Calu3 (cell line): ENCODE data around the gene PATZ1. TPM values are rescaled to one million over a fixed set of nuclear protein-coding genes. Genes with fewer than 3 reads are reported as not detected.

Experiments
- BruUV-seq: library from RNA; stranded (reverse); fragments of 400-500 nt; replicated peaks from 2 replicates; lab custom pipeline; 2021; lab: Mats Ljungman, UMichigan
- CTCF ChIA-PET: fragments of 300-600 bp; sonication (Branson Sonifier 250); formaldehyde crosslinking; loops from one replicate; lab custom pipeline; 2022; ENCODE audit warnings: antibody characterized with exemption; lab: Charles Lee
- DNase-seq: peaks from one replicate; pipeline ENCODE4 v3.0.0; 2022
- H3K27ac Mint-ChIP-seq: one replicate; pipeline ENCODE4 v1.8.0; 2022; ENCODE audit warnings: mixed read lengths; ENCODE audit not compliant: unreplicated experiment
- H3K27me3 Mint-ChIP-seq: one replicate; pipeline ENCODE4 v1.8.0; 2022; ENCODE audit warnings: mixed read lengths; ENCODE audit not compliant: unreplicated experiment
- H3K36me3 Mint-ChIP-seq: one replicate; pipeline ENCODE4 v1.8.0; 2022; ENCODE audit warnings: mild to moderate bottlenecking, moderate library complexity, mixed read lengths; ENCODE audit not compliant: insufficient read depth, unreplicated experiment
- H3K4me1 Mint-ChIP-seq: one replicate; pipeline ENCODE4 v1.8.0; 2022; ENCODE audit warnings: mild to moderate bottlenecking, low read depth, mixed read lengths; ENCODE audit not compliant: unreplicated experiment
- H3K4me3 Mint-ChIP-seq: one replicate; pipeline ENCODE4 v1.8.0; 2022; ENCODE audit warnings: mild to moderate bottlenecking, low read depth, moderate library complexity, mixed read lengths; ENCODE audit not compliant: unreplicated experiment
- H3K9me3 Mint-ChIP-seq: one replicate; pipeline ENCODE4 v1.8.0; 2022; ENCODE audit warnings: low read depth, mixed read lengths; ENCODE audit not compliant: unreplicated experiment
- intact Hi-C: fragments of 100-400 bp; cut with micrococcal nuclease; formaldehyde crosslinking; loops from one replicate; pipeline ENCODE4 v1.10.0; 2022; ENCODE audit not compliant: unreplicated experiment
- total RNA-seq: library from RNA; stranded (reverse); gene quantifications from 2 replicates; pipeline ENCODE4 v1.2.3, GENCODE V29; 2022
- TF ChIP-seq, protein P1 (sequence below): fragments of 200-600 bp; IDR thresholded peaks from one replicate; pipeline ENCODE4 v1.8.0; 2022; ENCODE audit warnings: antibody characterized with exemption; ENCODE audit not compliant: unreplicated experiment

Gene PATZ1
- total RNA-seq, 1 experiment from 2014 or later, result 35.0 TPM

DNA sequence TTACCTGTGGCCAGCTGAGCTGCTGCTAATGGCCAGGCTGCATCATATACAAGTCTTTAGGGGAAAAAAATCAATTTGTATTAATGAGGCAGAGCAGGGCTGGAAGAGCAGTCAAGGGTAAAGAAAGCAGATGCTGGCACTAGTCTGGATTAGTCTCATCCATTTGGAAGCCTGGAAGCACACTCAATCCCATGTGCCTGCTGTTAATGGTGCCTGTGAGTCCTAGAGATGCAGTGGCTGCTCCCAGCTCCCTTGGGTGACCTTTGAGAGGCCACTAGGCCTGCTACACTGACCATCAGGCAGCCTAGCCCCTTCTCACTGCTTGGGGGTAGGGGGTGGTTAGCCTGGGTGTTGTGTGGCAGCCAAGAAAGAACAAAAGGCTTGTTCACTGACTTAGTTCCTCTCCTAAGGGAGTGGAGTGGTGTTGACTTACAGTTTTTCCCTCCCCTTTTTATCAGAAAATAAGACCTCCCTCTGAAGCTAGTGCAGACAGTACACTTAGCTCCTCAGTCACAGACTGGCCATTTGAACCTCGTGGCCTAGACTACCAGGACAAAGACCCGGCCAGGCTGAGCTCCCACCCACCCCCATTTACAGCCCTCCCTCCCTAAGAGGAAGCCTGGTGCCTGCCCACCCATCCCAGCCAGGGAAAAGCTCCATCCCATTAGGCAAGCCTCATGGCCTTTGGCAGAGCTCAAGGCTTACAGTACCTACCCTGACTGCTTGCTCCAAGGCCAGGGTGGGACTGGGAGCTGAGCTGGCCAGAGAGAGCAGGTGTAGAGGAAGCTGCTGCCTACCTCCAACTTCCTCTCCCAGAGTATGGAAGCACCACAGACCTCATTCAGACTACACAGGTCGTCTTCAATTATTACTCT, 61.6 kb downstream of the PATZ1 start:
- BruUV-seq, result no TSS peak
- no peak for DNase-seq
- CTCF ChIA-PET, result interaction anchor here (1.3 to 1.5 kb wide), 2 partner anchors 8 to 12 kb away, joined by 3 to 6 read pairs; partner anchors contain the start of gene PIK3IP1
- intact Hi-C loops, result no loop called here
- Mint-ChIP-seq H3K4me1 (peaks cover 10% of the 10 kb centered on the region), H3K36me3 (peaks cover 13% of the 10 kb centered on the region), H3K27me3 (no peaks in the 10 kb centered on the region), H3K9me3 (no peaks in the 10 kb centered on the region), H3K4me3 (no peak overlapping the region), H3K27ac (no peak overlapping the region)
- TF ChIP-seq, protein P1, sequence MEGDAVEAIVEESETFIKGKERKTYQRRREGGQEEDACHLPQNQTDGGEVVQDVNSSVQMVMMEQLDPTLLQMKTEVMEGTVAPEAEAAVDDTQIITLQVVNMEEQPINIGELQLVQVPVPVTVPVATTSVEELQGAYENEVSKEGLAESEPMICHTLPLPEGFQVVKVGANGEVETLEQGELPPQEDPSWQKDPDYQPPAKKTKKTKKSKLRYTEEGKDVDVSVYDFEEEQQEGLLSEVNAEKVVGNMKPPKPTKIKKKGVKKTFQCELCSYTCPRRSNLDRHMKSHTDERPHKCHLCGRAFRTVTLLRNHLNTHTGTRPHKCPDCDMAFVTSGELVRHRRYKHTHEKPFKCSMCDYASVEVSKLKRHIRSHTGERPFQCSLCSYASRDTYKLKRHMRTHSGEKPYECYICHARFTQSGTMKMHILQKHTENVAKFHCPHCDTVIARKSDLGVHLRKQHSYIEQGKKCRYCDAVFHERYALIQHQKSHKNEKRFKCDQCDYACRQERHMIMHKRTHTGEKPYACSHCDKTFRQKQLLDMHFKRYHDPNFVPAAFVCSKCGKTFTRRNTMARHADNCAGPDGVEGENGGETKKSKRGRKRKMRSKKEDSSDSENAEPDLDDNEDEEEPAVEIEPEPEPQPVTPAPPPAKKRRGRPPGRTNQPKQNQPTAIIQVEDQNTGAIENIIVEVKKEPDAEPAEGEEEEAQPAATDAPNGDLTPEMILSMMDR, result no peak

DNA sequence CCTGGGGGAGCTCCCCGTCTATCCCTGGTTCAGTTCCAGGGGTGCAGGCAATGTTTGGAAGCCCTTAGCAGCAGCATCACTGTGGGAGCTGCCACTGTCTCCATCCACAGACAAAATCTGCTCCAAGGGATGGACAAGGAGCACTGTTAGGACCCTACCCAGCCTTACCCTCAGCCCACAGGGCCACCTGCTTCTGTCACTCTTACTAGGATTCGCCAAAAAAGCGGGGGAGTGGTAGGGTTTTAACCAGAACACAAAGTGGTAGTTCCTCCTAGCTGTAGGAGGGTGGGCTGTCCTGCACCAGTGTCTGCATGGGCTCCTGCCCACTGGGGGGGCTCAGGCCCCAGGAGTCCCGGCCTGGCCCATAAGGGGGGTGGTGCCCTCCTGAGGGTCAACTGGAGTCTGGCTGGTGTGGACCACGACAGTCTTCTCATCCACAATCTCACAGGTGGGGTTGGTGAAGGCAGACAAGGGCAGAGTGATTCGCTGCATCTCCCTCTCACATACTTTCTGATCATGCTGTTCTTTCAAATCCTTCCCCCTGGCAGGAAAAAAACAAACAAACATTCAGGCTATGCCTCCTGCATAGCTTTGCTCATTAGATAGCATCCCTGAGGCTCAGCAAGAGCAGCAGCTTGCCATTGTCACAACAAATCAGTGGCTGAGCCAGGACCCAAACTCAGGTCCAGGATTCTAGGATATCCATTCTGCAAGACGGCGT, 63.2 kb downstream of the PATZ1 start:
- intact Hi-C loops, result no loop called here
- H3K27ac Mint-ChIP-seq, result no peak overlapping the region

DNA sequence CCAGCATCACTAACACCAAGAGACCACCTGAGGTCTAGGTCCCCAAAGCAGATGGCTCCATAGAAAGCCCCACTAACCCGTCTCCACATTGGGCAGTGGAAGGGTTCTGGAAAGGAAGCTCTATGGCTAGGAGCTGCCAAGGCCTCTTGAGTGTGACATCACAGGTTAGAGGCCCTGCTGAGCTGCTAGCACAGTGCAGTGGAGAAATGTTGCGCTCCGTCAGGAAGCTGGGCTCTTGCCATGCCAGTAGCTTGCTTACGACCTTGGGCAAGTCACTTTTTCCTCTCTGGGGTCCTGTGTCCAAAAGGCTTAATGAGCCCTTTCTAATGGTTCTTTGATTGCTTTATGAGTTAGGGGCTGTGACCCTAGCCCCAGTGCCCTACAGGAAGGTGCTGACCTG, 64.4 kb downstream of the PATZ1 start:
- Mint-ChIP-seq H3K36me3 (peaks cover 16% of the 10 kb centered on the region), H3K4me3 (no peak overlapping the region), H3K4me1 (peaks cover 10% of the 10 kb centered on the region), H3K27ac (no peak overlapping the region), H3K27me3 (no peaks in the 10 kb centered on the region), H3K9me3 (no peaks in the 10 kb centered on the region)
- no peak for DNase-seq
- CTCF ChIA-PET, result interaction anchor here (1.2 kb wide), 1 partner anchor 9 kb away, joined by 3 read pairs; no protein-coding TSS in a partner anchor
- intact Hi-C loops, result no loop called here
- BruUV-seq, result no TSS peak
- TF ChIP-seq, protein P1, result no peak

More for the DNA sequence above, 63.2 kb downstream of the PATZ1 start:
- peaks cover 18% of the 10 kb centered on the region for H3K36me3 Mint-ChIP-seq
- CTCF ChIA-PET, result interaction anchor here (0.6 to 0.7 kb wide), 3 partner anchors 12 to 132 kb away, joined by 3 to 9 read pairs (median 3); no protein-coding TSS in a partner anchor
- H3K4me1 Mint-ChIP-seq, result peaks cover 10% of the 10 kb centered on the region
- TF ChIP-seq, protein P1, result no peak
- H3K4me3 Mint-ChIP-seq, result no peak overlapping the region
- no peaks in the 10 kb centered on the region for H3K27me3 Mint-ChIP-seq
- BruUV-seq, result no TSS peak
- no peaks in the 10 kb centered on the region for H3K9me3 Mint-ChIP-seq
- DNase-seq, result no peak

DNA sequence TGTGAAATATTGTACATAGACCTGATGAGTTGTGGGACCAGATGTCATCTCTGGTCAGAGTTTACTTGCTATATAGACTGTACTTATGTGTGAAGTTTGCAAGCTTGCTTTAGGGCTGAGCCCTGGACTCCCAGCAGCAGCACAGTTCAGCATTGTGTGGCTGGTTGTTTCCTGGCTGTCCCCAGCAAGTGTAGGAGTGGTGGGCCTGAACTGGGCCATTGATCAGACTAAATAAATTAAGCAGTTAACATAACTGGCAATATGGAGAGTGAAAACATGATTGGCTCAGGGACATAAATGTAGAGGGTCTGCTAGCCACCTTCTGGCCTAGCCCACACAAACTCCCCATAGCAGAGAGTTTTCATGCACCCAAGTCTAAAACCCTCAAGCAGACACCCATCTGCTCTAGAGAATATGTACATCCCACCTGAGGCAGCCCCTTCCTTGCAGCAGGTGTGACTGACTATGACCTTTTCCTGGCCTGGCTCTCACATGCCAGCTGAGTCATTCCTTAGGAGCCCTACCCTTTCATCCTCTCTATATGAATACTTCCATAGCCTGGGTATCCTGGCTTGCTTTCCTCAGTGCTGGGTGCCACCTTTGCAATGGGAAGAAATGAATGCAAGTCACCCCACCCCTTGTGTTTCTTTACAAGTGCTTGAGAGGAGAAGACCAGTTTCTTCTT, 66.2 kb downstream of the PATZ1 start:
- TF ChIP-seq, protein P1, result no peak
- intact Hi-C loops, result no loop called here
- Mint-ChIP-seq H3K27me3 (no peaks in the 10 kb centered on the region), H3K9me3 (no peaks in the 10 kb centered on the region), H3K4me3 (no peak overlapping the region), H3K4me1 (peaks cover 19% of the 10 kb centered on the region), H3K27ac (no peak overlapping the region), H3K36me3 (peaks cover 20% of the 10 kb centered on the region)
- DNase-seq, result no peak
- BruUV-seq, result no TSS peak
- CTCF ChIA-PET, result interaction anchor here (1.0 kb wide), 1 partner anchor 33 kb away, joined by 3 read pairs; no protein-coding TSS in a partner anchor
